ENCODE results near the gene DEDD. TPM values are rescaled to one million over a fixed set of nuclear protein-coding genes. Genes with fewer than 3 reads are reported as not detected.
"Not testable (repeated sequence)": the region's sequence is repeated elsewhere in the genome, so short reads cannot be mapped to it uniquely, and the experiment has no call there.

DEDD gene
- polyA plus RNA-seq, 4 donors: 43.1 to 57.7 (median 48.1) TPM

GRCh38 chr1:161130266-161130665 is 2.2 kb downstream of the DEDD start:
- no peak for DNase-seq (ENCODE audit: low read depth in 4 of 4, low spot score in 2 of 4)

- no peak for DNase-seq (ENCODE audit: low read depth in 4 of 4, low spot score in 2 of 4)
Measured at GRCh38 chr1:161128591-161129420, 3.7 kb downstream of the DEDD start.

GRCh38 chr1:161127649-161128048 is 4.8 kb downstream of the DEDD start:
- no peak for DNase-seq (ENCODE audit: low read depth in 4 of 4, low spot score in 2 of 4)

GRCh38 chr1:161122967-161123366 is 9.5 kb downstream of the DEDD start:
- DNase-seq (ENCODE audit: low read depth in 4 of 4, low spot score in 2 of 4): no peak

GRCh38 chr1:161121834-161122233 is 10.6 kb downstream of the DEDD start:
- DNase-seq (ENCODE audit: low read depth in 4 of 4, low spot score in 2 of 4): no peak

- no peak for DNase-seq (ENCODE audit: low read depth in 4 of 4, low spot score in 2 of 4)
Measured at GRCh38 chr1:161121042-161121650, 11.3 kb downstream of the DEDD start.

- DNase-seq (ENCODE audit: low read depth in 4 of 4, low spot score in 2 of 4): no peak
Measured at GRCh38 chr1:161119092-161119903, 13.2 kb downstream of the DEDD start.

- DNase-seq (ENCODE audit: low read depth in 4 of 4, low spot score in 2 of 4): peak in 3 of 4 donors; percentile 79 to 82 (median 80)
Measured at GRCh38 chr1:161117759-161118581, 14.5 kb downstream of the DEDD start, which contains the start of the genes NIT1 and PFDN2. TSS of gene NIT1 (plus strand) at chr1:161118105. CDS start at chr1:161118177, 72 bp downstream. TSS of gene PFDN2 (minus strand) at chr1:161118037. CDS start at chr1:161118026, 11 bp downstream.

- DNase-seq (ENCODE audit: low read depth in 4 of 4, low spot score in 2 of 4): not testable (repeated sequence)
Measured at GRCh38 chr1:161115961-161116360, 16.5 kb downstream of the DEDD start.

- no peak for DNase-seq (ENCODE audit: low read depth in 4 of 4, low spot score in 2 of 4)
Measured at GRCh38 chr1:161115132-161115711, 17.2 kb downstream of the DEDD start.

GRCh38 chr1:161114556-161114955 is 17.9 kb downstream of the DEDD start:
- no peak for DNase-seq (ENCODE audit: low read depth in 4 of 4, low spot score in 2 of 4)

- no peak for DNase-seq (ENCODE audit: low read depth in 4 of 4, low spot score in 2 of 4)
Measured at GRCh38 chr1:161113915-161114314, 18.6 kb downstream of the DEDD start.

- DNase-seq (ENCODE audit: low read depth in 4 of 4, low spot score in 2 of 4): no peak
Measured at GRCh38 chr1:161111527-161111926, 20.9 kb downstream of the DEDD start.

GRCh38 chr1:161111117-161111516 is 21.4 kb downstream of the DEDD start:
- no peak for DNase-seq (ENCODE audit: low read depth in 4 of 4, low spot score in 2 of 4)

- DNase-seq (ENCODE audit: low read depth in 4 of 4, low spot score in 2 of 4): no peak
Measured at GRCh38 chr1:161106431-161106830, 26.0 kb downstream of the DEDD start.

GRCh38 chr1:161100556-161100955 is 31.9 kb downstream of the DEDD start:
- no peak for DNase-seq (ENCODE audit: low read depth in 4 of 4, low spot score in 2 of 4)

GRCh38 chr1:161099090-161099802 is 33.2 kb downstream of the DEDD start:
- no peak for DNase-seq (ENCODE audit: low read depth in 4 of 4, low spot score in 2 of 4)

- DNase-seq (ENCODE audit: low read depth in 4 of 4, low spot score in 2 of 4): peak in 2 of 4 donors; percentile 68 to 78
Measured at GRCh38 chr1:161098210-161099068, 34.0 kb downstream of the DEDD start, which contains the start of gene KLHDC9. TSS of gene KLHDC9 (plus strand) at chr1:161098361. CDS start at chr1:161098536, 175 bp downstream.
